ENCODE results near the gene ANKRD55. TPM values are rescaled to one million over a fixed set of nuclear protein-coding genes. Genes with fewer than 3 reads are reported as not detected.

The ANKRD55 gene
- total RNA-seq, 3 donors from 2014 or later (not counting 1 experiment from before 2014, with no cell fraction given) = 0.88 TPM; not detected in 2

DNA sequence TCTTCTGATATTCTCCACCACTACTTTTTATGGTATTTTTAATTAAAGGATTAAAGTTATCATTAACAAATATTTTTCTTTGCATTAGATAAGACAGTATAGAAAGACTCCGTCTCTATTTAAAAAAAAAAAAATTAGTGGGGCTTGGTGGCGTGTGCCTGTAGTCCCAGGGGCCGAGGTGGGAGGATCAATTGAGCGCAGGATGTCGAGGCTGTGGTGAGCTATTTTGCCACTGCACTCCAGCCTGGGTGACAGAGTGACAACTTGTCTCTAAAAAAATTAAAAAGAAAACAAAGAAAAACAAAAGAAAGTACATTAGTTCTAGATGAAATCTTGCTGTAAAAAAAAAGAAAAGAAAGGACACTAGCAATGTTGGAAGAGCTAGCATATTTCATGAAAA is 141.0 kb downstream of the ANKRD55 start:
- H3K4me1 ChIP-seq (ENCODE audit: control insufficient read depth, insufficient read depth, low read length) = no peaks in the 10 kb centered on the region
- H3K27me3 Mint-ChIP-seq (ENCODE audit: low read depth in 2 of 2) = peaks cover 0 to 3% of the 10 kb centered on the region in 2 donors
- H3K27me3 ChIP-seq (ENCODE audit: control insufficient read depth, insufficient read depth, low read length) = no peaks in the 10 kb centered on the region
- DNase-seq = no peak
- intact Hi-C loops (cut with micrococcal nuclease) = no loop called here
- TF ChIP-seq, protein P1, sequence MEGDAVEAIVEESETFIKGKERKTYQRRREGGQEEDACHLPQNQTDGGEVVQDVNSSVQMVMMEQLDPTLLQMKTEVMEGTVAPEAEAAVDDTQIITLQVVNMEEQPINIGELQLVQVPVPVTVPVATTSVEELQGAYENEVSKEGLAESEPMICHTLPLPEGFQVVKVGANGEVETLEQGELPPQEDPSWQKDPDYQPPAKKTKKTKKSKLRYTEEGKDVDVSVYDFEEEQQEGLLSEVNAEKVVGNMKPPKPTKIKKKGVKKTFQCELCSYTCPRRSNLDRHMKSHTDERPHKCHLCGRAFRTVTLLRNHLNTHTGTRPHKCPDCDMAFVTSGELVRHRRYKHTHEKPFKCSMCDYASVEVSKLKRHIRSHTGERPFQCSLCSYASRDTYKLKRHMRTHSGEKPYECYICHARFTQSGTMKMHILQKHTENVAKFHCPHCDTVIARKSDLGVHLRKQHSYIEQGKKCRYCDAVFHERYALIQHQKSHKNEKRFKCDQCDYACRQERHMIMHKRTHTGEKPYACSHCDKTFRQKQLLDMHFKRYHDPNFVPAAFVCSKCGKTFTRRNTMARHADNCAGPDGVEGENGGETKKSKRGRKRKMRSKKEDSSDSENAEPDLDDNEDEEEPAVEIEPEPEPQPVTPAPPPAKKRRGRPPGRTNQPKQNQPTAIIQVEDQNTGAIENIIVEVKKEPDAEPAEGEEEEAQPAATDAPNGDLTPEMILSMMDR (IDR thresholded peaks at IDR 0.05) = no peak
- no peaks in the 10 kb centered on the region for H3K36me3 Mint-ChIP-seq
- H3K4me3 Mint-ChIP-seq = no peak overlapping the region
- no peak overlapping the region for H3K27ac Mint-ChIP-seq
- WGBS (ENCODE audit: insufficient coverage) = 66% methylated on average over 4 of the region's 5 CpGs
- no peak overlapping the region for H3K27ac ChIP-seq (ENCODE audit: low read length)
- no peak overlapping the region for H3K4me3 ChIP-seq (ENCODE audit: low read length)
- H3K36me3 ChIP-seq (ENCODE audit: control insufficient read depth, insufficient read depth, low read length) = no peaks in the 10 kb centered on the region
- no peak for ATAC-seq
- no peaks in the 10 kb centered on the region for H3K9me3 Mint-ChIP-seq
- no peaks in the 10 kb centered on the region for H3K9me3 ChIP-seq (ENCODE audit: control insufficient read depth, insufficient read depth, low read length)
- peaks cover 0 to 5% of the 10 kb centered on the region in 2 donors for H3K4me1 Mint-ChIP-seq

DNA sequence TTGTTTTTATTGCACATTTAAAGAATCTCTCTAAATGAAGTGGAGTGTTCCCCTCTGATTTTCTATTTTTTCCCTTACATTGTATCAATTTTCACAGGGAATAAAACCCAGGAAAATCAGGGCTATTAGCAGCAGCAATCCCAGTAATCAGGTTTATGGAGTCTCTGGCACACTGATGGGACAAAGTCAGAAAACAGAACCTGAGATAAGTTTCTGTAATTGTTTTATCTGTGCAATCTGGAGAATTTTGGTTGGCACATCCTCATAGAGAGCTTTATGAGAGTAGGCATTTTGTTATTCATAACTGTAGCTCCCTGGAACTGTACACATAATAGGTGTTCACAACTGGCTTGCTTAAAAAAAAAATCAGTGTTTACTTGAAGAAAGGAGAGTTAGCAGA is 141.5 kb downstream of the ANKRD55 start:
- Mint-ChIP-seq H3K9me3 (no peaks in the 10 kb centered on the region), H3K4me1 (peaks cover 0 to 5% of the 10 kb centered on the region in 2 donors), H3K27me3 (ENCODE audit: low read depth in 2 of 2) (peaks cover 0 to 3% of the 10 kb centered on the region in 2 donors), H3K27ac (no peak overlapping the region), H3K36me3 (no peaks in the 10 kb centered on the region), H3K4me3 (no peak overlapping the region)
- no peak for DNase-seq
- H3K36me3 ChIP-seq (ENCODE audit: control insufficient read depth, insufficient read depth, low read length) = no peaks in the 10 kb centered on the region
- no peak overlapping the region for H3K4me3 ChIP-seq (ENCODE audit: low read length)
- no peaks in the 10 kb centered on the region for H3K27me3 ChIP-seq (ENCODE audit: control insufficient read depth, insufficient read depth, low read length)
- no peaks in the 10 kb centered on the region for H3K4me1 ChIP-seq (ENCODE audit: control insufficient read depth, insufficient read depth, low read length)
- H3K27ac ChIP-seq (ENCODE audit: low read length) = no peak overlapping the region
- TF ChIP-seq, protein P1 (IDR thresholded peaks at IDR 0.05) = no peak
- intact Hi-C loops (cut with micrococcal nuclease) = no loop called here
- no peak for ATAC-seq
- H3K9me3 ChIP-seq (ENCODE audit: control insufficient read depth, insufficient read depth, low read length) = no peaks in the 10 kb centered on the region

DNA sequence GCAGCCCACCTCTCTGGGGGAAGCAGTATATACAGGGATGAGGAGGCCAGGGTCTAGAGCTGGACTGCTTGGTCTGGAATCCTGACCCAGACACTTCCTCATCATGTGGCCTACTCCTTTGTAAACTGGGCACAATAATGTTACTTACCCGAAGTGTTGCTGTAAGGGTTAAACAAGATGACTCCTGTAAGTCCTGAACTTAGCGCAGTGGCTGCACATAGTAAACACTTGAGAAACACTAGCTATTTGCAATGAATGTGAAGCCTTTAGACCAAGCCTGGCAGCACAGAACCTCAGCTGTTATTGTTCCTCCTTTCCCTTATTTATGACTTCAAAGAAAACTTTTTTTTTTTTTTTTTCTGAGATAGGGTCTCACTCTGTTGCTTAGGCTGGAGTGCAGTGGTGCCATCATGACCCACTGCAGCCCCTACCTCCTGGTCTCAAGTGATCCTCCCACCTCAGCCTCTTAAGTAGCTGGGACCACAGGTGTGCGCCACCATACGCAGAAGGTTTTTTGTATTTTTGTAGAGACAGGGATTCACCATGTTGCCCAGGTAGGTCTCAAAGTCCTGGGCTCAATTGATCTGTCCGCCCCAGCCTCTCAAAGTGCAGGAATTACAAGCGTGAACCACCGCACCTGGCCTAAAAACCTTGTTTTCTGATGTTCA is 142.2 kb downstream of the ANKRD55 start:
- Mint-ChIP-seq H3K4me3 (no peak overlapping the region), H3K27ac (no peak overlapping the region), H3K9me3 (no peaks in the 10 kb centered on the region), H3K4me1 (peaks cover 0 to 5% of the 10 kb centered on the region in 2 donors), H3K36me3 (no peaks in the 10 kb centered on the region), H3K27me3 (ENCODE audit: low read depth in 2 of 2) (peaks cover 0 to 3% of the 10 kb centered on the region in 2 donors)
- TF ChIP-seq, protein P1 (IDR thresholded peaks at IDR 0.05) = no peak
- H3K4me3 ChIP-seq (ENCODE audit: low read length) = no peak overlapping the region
- no peak overlapping the region for H3K27ac ChIP-seq (ENCODE audit: low read length)
- no peaks in the 10 kb centered on the region for H3K4me1 ChIP-seq (ENCODE audit: control insufficient read depth, insufficient read depth, low read length)
- 90% methylated on average over 6 of the region's 7 CpGs for WGBS (ENCODE audit: insufficient coverage)
- ATAC-seq (no peak), DNase-seq (no peak)
- no peaks in the 10 kb centered on the region for H3K9me3 ChIP-seq (ENCODE audit: control insufficient read depth, insufficient read depth, low read length)
- intact Hi-C loops (cut with micrococcal nuclease) = no loop called here
- no peaks in the 10 kb centered on the region for H3K27me3 ChIP-seq (ENCODE audit: control insufficient read depth, insufficient read depth, low read length)
- H3K36me3 ChIP-seq (ENCODE audit: control insufficient read depth, insufficient read depth, low read length) = no peaks in the 10 kb centered on the region
